NCI-H748 (cell line): ENCODE data around the gene VAMP2.

Source experiments
- DNase-seq: peaks from one replicate; lab custom pipeline; 2025; ENCODE audit not compliant: unreplicated experiment; lab: John Stamatoyannopoulos, UW

Gene VAMP2

GRCh38 chr17:8124350-8125153, 38.2 kb downstream of the VAMP2 start:
- DNase-seq = peak; percentile 75

GRCh38 chr17:8123695-8124349, 38.9 kb downstream of the VAMP2 start, which contains the start of gene HES7:
Gene HES7 (minus strand): TSS chr17:8124106. CDS start chr17:8124084, 22 bp downstream.
- peak; percentile 70 for DNase-seq

GRCh38 chr17:8122924-8123694, 39.6 kb downstream of the VAMP2 start:
- peak; percentile 62 for DNase-seq

- peak; percentile 70 for DNase-seq
Observed at GRCh38 chr17:8122422-8122923, 40.3 kb downstream of the VAMP2 start.

- peak; percentile 92 for DNase-seq
Observed at GRCh38 chr17:8121681-8122421, 40.9 kb downstream of the VAMP2 start.

- DNase-seq = no peak
Observed at GRCh38 chr17:8121407-8121680, 41.4 kb downstream of the VAMP2 start.

- peak; percentile 94 for DNase-seq
Observed at GRCh38 chr17:8120520-8121406, 42.0 kb downstream of the VAMP2 start.

GRCh38 chr17:8119581-8120519, 42.9 kb downstream of the VAMP2 start:
- DNase-seq = peak; percentile 96

- peak; percentile 96 for DNase-seq
Observed at GRCh38 chr17:8118769-8119580, 43.8 kb downstream of the VAMP2 start.

GRCh38 chr17:8117980-8118768, 44.6 kb downstream of the VAMP2 start, which contains the start of gene ALOXE3:
Gene ALOXE3 (minus strand): TSS chr17:8118514. CDS start chr17:8117990, 524 bp downstream.
- peak; percentile 73 for DNase-seq

- peak; percentile 73 for DNase-seq
Observed at GRCh38 chr17:8117367-8117979, 45.3 kb downstream of the VAMP2 start.

GRCh38 chr17:8116776-8117175, 46.0 kb downstream of the VAMP2 start:
- DNase-seq = no peak

- DNase-seq = no peak
Observed at GRCh38 chr17:8110907-8111306, 51.8 kb downstream of the VAMP2 start.

GRCh38 chr17:8110456-8110804, 52.3 kb downstream of the VAMP2 start:
- no peak for DNase-seq

GRCh38 chr17:8109661-8110455, 52.9 kb downstream of the VAMP2 start:
- peak; percentile 89 for DNase-seq
